ENCODE data around the gene RASSF3. TPM values are rescaled to one million over a fixed set of nuclear protein-coding genes. Genes with fewer than 3 reads are reported as not detected.
"Not testable (repeated sequence)": the region's sequence is repeated elsewhere in the genome, so short reads cannot be mapped to it uniquely, and the experiment has no call there.

The RASSF3 gene
- total RNA-seq, 4 donors from 2014 or later = 9.1 to 16.1 (median 11.2) TPM

DNA sequence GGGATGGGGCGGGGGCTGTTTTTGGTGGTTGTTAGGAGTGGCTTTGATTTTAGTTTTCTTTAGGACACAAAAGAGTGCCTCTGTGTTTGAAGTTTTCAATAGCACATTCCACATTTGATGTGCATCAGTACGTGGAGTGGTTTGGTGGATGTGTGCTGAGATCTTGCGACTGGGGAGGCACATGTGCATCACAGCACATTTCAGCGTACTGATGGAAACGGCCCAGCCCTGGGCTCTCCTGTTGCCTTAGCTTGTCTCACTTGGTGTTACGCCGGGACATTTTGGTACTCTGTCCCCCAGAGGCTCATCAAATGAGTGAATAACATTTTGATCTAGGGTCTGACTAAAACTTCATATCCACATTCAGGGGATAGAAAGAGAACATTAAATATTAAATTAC lies 78.4 kb downstream of the RASSF3 start:
- no peak overlapping the region for H3K4me3 ChIP-seq
- no peak for DNase-seq (ENCODE audit: low spot score in 2 of 2)
- WGBS = 93% methylated on average over 7 of the region's 7 CpGs
- H3K27me3 ChIP-seq = no peaks in the 10 kb centered on the region
- no peak overlapping the region for H3K27ac ChIP-seq
- H3K9me3 ChIP-seq = no peaks in the 10 kb centered on the region
- TF ChIP-seq EP300 (IDR thresholded peaks at IDR 0.05) (no peak), POLR2AphosphoS5 (IDR thresholded peaks at IDR 0.05) (no peak), POLR2A (IDR thresholded peaks at IDR 0.05) (no peak)
- TF ChIP-seq, protein P1, sequence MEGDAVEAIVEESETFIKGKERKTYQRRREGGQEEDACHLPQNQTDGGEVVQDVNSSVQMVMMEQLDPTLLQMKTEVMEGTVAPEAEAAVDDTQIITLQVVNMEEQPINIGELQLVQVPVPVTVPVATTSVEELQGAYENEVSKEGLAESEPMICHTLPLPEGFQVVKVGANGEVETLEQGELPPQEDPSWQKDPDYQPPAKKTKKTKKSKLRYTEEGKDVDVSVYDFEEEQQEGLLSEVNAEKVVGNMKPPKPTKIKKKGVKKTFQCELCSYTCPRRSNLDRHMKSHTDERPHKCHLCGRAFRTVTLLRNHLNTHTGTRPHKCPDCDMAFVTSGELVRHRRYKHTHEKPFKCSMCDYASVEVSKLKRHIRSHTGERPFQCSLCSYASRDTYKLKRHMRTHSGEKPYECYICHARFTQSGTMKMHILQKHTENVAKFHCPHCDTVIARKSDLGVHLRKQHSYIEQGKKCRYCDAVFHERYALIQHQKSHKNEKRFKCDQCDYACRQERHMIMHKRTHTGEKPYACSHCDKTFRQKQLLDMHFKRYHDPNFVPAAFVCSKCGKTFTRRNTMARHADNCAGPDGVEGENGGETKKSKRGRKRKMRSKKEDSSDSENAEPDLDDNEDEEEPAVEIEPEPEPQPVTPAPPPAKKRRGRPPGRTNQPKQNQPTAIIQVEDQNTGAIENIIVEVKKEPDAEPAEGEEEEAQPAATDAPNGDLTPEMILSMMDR (IDR thresholded peaks at IDR 0.05) = no peak
- H3K36me3 ChIP-seq = peaks cover 18% of the 10 kb centered on the region
- H3K4me1 ChIP-seq = peaks cover 10% of the 10 kb centered on the region

DNA sequence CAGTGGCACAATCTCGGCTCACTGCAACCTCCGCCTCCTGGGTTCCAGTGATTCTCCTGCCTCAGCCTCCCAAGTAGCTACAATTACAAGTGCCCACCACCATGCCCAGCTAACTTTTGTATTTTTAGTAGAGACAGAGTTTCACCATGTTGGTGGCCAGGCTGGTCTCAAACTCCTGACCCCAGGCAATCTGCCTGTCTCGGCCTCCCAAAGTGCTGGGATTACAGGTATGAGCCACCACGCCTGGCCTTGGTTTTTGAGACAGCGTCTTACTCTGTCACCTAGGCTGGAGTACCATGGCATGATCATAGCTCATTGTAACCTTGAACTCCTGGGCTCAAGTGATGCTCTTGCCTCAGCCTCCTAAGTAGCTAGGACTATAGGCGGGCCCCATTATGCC lies 79.9 kb downstream of the RASSF3 start:
- H3K36me3 ChIP-seq = peaks cover 25% of the 10 kb centered on the region
- not testable (repeated sequence) for H3K4me3 ChIP-seq; H3K9me3 ChIP-seq; H3K27ac ChIP-seq; H3K4me1 ChIP-seq; H3K27me3 ChIP-seq; DNase-seq (ENCODE audit: low spot score in 2 of 2)
- 100% methylated on average over 4 of the region's 6 CpGs for WGBS

DNA sequence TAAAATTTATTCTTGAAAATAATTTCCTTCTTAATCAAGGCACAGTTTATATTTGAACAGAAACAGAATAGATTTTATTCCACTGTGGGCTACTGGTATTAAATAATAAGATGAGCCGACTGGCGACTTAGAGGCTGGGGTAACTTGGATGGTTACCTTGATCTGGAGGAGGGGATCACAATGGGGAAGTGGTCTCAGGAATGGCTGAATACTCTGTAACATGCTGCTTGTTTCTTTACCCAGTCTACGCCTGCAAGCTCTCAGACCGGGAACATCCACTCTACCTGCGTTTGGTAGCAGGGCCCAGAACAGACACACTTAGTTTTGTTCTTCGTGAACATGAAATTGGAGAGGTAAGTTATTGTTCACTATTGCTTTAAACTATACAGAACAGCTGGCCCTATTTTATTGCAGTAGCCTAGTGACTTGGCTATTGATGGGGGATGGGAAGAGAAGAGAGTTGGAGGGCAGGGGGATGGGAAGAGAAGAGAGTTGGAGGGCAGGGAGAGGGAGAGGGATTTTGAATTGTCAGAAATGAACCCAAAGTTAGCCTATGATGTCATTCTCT lies 81.0 kb downstream of the RASSF3 start:
- Histone ChIP-seq H3K36me3 (peaks cover 22% of the 10 kb centered on the region), H3K4me3 (no peak overlapping the region), H3K27me3 (no peaks in the 10 kb centered on the region), H3K27ac (no peak overlapping the region), H3K9me3 (no peaks in the 10 kb centered on the region), H3K4me1 (peaks cover 10% of the 10 kb centered on the region)
- 97% methylated on average over 6 of the region's 6 CpGs for WGBS
- TF ChIP-seq EP300 (IDR thresholded peaks at IDR 0.05) = no peak
- no peak for DNase-seq (ENCODE audit: low spot score in 2 of 2)

DNA sequence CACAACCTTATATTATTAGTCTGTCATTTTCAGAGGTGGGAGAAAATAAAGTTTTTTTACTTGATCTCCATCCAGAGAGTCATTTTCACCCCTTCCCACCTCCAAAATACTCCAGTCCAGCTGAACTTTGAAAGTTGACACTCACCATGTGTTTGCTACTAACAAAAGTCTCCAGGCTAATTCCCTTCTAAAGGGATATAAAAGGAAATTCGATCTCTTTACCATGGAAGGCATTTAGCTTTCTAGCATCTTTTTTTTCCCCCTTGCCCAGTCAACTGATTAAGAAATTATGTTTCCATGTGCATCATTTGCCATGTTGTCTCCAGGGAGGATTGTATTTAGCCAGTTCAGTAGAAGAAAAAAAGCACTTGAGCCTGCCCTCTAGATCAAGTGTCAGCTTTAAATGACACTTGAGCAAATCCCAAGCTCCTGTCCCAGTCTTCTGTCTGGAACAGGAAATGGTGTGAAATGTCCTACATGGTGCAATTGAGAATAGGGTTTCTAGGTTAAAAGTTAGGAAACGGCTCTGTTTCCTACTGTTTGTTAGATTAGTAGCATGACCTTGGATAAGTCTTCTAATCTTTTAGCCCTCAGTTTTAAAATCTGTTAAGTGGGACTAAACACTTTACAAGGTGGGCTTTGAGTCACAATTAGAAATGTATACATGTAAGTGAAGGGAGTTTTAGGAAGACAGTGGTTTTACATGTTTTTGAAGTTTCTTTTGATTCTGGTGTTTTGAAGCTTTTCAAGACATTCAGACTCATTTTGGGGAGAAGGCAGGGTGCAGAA lies 81.7 kb downstream of the RASSF3 start:
- WGBS = 63% methylated on average over 2 of the region's 2 CpGs
- H3K9me3 ChIP-seq = no peaks in the 10 kb centered on the region
- peaks cover 17% of the 10 kb centered on the region for H3K36me3 ChIP-seq
- H3K27me3 ChIP-seq = no peaks in the 10 kb centered on the region
- H3K4me1 ChIP-seq = peaks cover 10% of the 10 kb centered on the region
- no peak overlapping the region for H3K27ac ChIP-seq
- TF ChIP-seq POLR2AphosphoS5 (IDR thresholded peaks at IDR 0.05) (no peak), POLR2A (IDR thresholded peaks at IDR 0.05) (no peak), EP300 (IDR thresholded peaks at IDR 0.05) (no peak)
- TF ChIP-seq, protein P1 (IDR thresholded peaks at IDR 0.05) = no peak
- no peak overlapping the region for H3K4me3 ChIP-seq
- DNase-seq (ENCODE audit: low spot score in 2 of 2) = no peak

DNA sequence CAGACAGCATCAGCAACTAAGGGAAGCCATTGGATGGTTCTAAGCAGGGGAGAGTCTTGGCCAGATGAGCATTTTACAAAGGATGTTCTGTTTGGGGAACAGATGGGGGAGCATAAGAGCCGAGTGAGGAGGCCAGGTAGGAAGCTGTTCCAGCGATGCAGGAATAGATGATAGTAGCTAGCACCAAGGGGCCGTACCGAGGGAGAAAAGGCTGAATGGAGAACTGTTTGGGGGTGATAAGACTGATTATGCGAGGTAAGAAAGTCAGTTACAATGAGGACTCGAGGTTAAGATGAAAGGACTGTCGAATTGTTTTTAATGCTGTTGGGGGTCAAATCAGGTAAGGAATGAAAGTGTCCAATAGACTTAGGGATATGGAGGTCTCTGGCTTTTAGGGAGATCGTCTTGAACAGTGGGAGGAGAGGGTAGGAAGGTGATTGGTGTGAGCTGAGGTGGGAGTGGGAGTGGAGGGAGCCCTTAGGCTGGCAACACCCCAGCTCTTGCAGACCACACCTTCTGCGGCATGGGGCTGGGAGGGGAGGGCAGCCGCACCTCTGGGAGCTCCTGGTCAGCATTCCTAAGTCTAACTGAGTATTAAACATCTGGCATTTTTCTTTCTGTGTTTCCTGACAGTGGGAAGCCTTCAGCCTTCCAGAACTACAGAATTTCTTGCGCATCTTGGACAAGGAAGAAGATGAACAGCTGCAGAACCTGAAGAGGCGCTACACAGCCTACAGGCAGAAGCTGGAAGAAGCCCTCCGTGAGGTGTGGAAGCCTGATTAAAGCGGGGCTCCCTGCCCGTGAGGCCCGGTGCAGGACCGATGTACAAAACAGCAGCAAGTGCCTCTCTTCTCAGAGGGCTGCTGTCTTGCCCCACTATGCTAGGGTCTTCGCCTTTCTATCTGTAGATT lies 84.1 kb downstream of the RASSF3 start:
- Histone ChIP-seq H3K36me3 (peaks cover 9% of the 10 kb centered on the region), H3K27me3 (no peaks in the 10 kb centered on the region), H3K9me3 (no peaks in the 10 kb centered on the region), H3K27ac (no peak overlapping the region), H3K4me3 (no peak overlapping the region), H3K4me1 (no peaks in the 10 kb centered on the region)
- WGBS = 84% methylated on average over 18 of the region's 18 CpGs
- no peak for DNase-seq (ENCODE audit: low spot score in 2 of 2)
- TF ChIP-seq POLR2A (IDR thresholded peaks at IDR 0.05) (no peak), POLR2AphosphoS5 (IDR thresholded peaks at IDR 0.05) (no peak), EP300 (IDR thresholded peaks at IDR 0.05) (no peak)
- TF ChIP-seq, protein P1 (IDR thresholded peaks at IDR 0.05) = no peak

DNA sequence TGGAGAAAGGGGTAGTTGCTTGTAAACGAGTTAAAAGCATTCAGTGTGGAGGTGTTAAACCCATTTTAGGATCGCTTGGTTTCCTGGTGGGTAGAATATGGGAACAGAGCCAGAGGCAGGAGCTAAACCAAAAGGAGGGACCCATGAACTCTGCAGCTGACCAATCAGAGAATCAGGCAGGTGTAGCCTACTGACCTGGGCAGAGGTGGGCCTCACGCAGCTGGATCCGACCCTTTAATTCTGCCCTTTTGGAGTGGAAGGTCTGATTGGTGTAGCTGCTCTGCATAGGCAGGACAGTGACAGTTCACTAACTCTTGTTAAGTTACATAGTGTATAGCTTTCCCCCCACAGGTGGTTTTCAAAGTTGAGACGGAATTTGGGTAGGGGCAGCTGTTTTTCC lies 85.3 kb downstream of the RASSF3 start:
- 77% methylated on average over 5 of the region's 5 CpGs for WGBS
- Histone ChIP-seq H3K27me3 (no peaks in the 10 kb centered on the region), H3K4me3 (no peak overlapping the region), H3K4me1 (no peaks in the 10 kb centered on the region), H3K9me3 (no peaks in the 10 kb centered on the region), H3K36me3 (peaks cover 9% of the 10 kb centered on the region), H3K27ac (no peak overlapping the region)
- no peak for DNase-seq (ENCODE audit: low spot score in 2 of 2)
- no peak for TF ChIP-seq EP300 (IDR thresholded peaks at IDR 0.05)
- TF ChIP-seq POLR2A (IDR thresholded peaks at IDR 0.05) = no peak
- no peak for TF ChIP-seq POLR2AphosphoS5 (IDR thresholded peaks at IDR 0.05)
